HEK293T (cell line): Measurements from ENCODE around the gene CABP4.

Experiments
- SUZ12 ChIP-seq: fragments of 450-650 bp; IDR thresholded peaks from 2 replicates; pipeline ENCODE4 v1.6.1; 2016; ENCODE audit warnings: mild to moderate bottlenecking
- ZNF384 ChIP-seq: fragments of 450-650 bp; IDR thresholded peaks from 2 replicates; pipeline ENCODE4 v1.6.1; 2016

DNA sequence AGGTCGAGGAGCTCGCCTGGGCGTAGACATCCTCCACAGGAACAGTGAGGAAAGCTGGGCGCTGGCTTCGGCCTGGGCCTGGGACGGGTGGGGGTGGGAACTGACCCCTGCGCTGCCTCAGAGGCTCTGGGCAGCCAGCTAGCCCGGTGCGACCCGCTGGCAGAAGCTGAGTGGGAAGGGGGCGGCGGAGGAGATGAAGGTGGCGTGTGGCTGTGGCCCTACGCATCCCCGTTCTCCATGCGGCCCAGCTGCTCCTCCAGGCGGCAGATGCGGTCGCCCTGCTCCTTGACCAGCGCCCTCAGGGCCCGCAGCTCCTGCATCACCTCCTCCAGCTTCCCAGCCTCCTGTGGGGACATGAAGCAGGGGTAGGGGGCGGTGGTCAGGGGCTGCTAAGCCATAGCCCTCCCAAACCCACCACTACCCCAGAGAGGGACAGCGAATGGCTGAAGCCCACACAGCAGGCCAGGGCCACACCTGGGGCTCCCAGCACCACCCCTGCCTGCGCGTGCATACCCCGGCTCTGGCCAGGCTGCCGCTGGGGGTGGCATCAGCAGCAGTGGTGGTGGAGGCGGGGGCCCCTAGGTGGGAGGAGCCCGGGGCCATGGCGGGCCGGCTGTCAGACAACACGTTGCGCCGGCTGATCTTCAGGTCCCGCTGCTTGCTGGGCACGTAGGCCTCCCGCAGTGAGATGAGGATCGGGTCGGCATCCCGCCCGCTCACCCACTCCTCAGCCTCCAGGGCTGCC, 16.8 kb upstream of the CABP4 start:
- TF ChIP-seq ZNF384 = no peak
- TF ChIP-seq SUZ12 = no peak
